HEK293 (cell line): ENCODE data around the gene COPA.

ENCODE experiments used
- BCL11B ChIP-seq: fragments of 450-650 bp; formaldehyde crosslinking; IDR thresholded peaks from 2 replicates; pipeline ENCODE4 v1.5.1; 2016; ENCODE audit warnings: low read depth, missing biosample characterization, missing genetic modification characterization
- EGR2 ChIP-seq: fragments of 450-650 bp; formaldehyde crosslinking; IDR thresholded peaks from 2 replicates; pipeline ENCODE4 v1.5.1; 2016; ENCODE audit warnings: low read depth, missing biosample characterization, missing genetic modification characterization
- ELK4 ChIP-seq: IDR thresholded peaks from 2 replicates; pipeline ENCODE4 v1.6.1; 2011; ENCODE audit warnings: mild to moderate bottlenecking, low read depth, low read length, borderline replicate concordance
- GLI2 ChIP-seq: fragments of 450-650 bp; formaldehyde crosslinking; IDR thresholded peaks from 2 replicates; pipeline ENCODE4; 2017; ENCODE audit warnings: missing biosample characterization, missing genetic modification characterization, low read depth, borderline replicate concordance
- KLF1 ChIP-seq: fragments of 450-650 bp; formaldehyde crosslinking; IDR thresholded peaks from 2 replicates; pipeline ENCODE4 v1.5.1; 2016; ENCODE audit warnings: missing biosample characterization, missing genetic modification characterization
- SP2 ChIP-seq: fragments of 450-650 bp; formaldehyde crosslinking; IDR thresholded peaks from 2 replicates; pipeline ENCODE4 v1.5.1; 2016; ENCODE audit warnings: missing biosample characterization, missing genetic modification characterization
- ZBTB21 ChIP-seq: fragments of 450-650 bp; formaldehyde crosslinking; IDR thresholded peaks from 2 replicates; pipeline ENCODE4 v1.5.1; 2017; ENCODE audit warnings: missing biosample characterization, missing genetic modification characterization
- ZBTB8A ChIP-seq: fragments of 450-650 bp; formaldehyde crosslinking; IDR thresholded peaks from 2 replicates; pipeline ENCODE4 v1.5.1; 2016; ENCODE audit warnings: missing biosample characterization, missing genetic modification characterization
- ZEB2 ChIP-seq: fragments of 450-650 bp; formaldehyde crosslinking; IDR thresholded peaks from 2 replicates; pipeline ENCODE4 v1.5.1; 2016; ENCODE audit warnings: missing biosample characterization, missing genetic modification characterization
- ZNF112 ChIP-seq: fragments of 450-650 bp; formaldehyde crosslinking; IDR thresholded peaks from 2 replicates; pipeline ENCODE4 v1.5.0; 2017; ENCODE audit warnings: missing biosample characterization, missing genetic modification characterization
- ZNF114 ChIP-seq: fragments of 450-650 bp; formaldehyde crosslinking; IDR thresholded peaks from 2 replicates; pipeline ENCODE4 v1.5.0; 2017; ENCODE audit warnings: missing biosample characterization, missing genetic modification characterization
- ZNF140 ChIP-seq: fragments of 450-650 bp; formaldehyde crosslinking; IDR thresholded peaks from 2 replicates; pipeline ENCODE4 v1.5.1; 2016; ENCODE audit warnings: missing biosample characterization, missing genetic modification characterization
- ZNF175 ChIP-seq: fragments of 450-650 bp; formaldehyde crosslinking; IDR thresholded peaks from 2 replicates; pipeline ENCODE4 v1.5.1; 2016; ENCODE audit warnings: missing biosample characterization, missing genetic modification characterization
- ZNF350 ChIP-seq: fragments of 450-650 bp; formaldehyde crosslinking; IDR thresholded peaks from 2 replicates; pipeline ENCODE4 v1.5.0; 2017; ENCODE audit warnings: missing biosample characterization, mild to moderate bottlenecking, missing genetic modification characterization
- ZNF426 ChIP-seq: fragments of 450-650 bp; formaldehyde crosslinking; IDR thresholded peaks from 2 replicates; pipeline ENCODE4 v1.5.1; 2017; ENCODE audit warnings: missing biosample characterization, missing genetic modification characterization, mild to moderate bottlenecking, inconsistent platforms, moderate library complexity
- ZNF513 ChIP-seq: fragments of 450-650 bp; IDR thresholded peaks from 2 replicates; pipeline ENCODE4 v1.5.1; 2018; ENCODE audit warnings: missing biosample characterization, missing genetic modification characterization
- ZNF514 ChIP-seq: fragments of 450-650 bp; formaldehyde crosslinking; IDR thresholded peaks from 2 replicates; pipeline ENCODE4 v1.5.1; 2016; ENCODE audit warnings: missing biosample characterization, missing genetic modification characterization
- ZNF521 ChIP-seq: fragments of 450-650 bp; formaldehyde crosslinking; IDR thresholded peaks from 2 replicates; pipeline ENCODE4 v1.5.1; 2017; ENCODE audit warnings: missing biosample characterization, mild to moderate bottlenecking, missing genetic modification characterization
- ZNF624 ChIP-seq: fragments of 450-650 bp; formaldehyde crosslinking; IDR thresholded peaks from 2 replicates; pipeline ENCODE4 v1.5.1; 2017; ENCODE audit warnings: missing biosample characterization, missing genetic modification characterization
- ZNF658 ChIP-seq: fragments of 450-650 bp; formaldehyde crosslinking; IDR thresholded peaks from 2 replicates; pipeline ENCODE4; 2016; ENCODE audit warnings: missing biosample characterization, missing genetic modification characterization
- ZNF692 ChIP-seq: fragments of 450-650 bp; formaldehyde crosslinking; IDR thresholded peaks from 2 replicates; pipeline ENCODE4 v1.5.1; 2016; ENCODE audit warnings: missing biosample characterization, missing genetic modification characterization
- ZNF785 ChIP-seq: fragments of 450-650 bp; formaldehyde crosslinking; IDR thresholded peaks from 2 replicates; pipeline ENCODE4 v1.5.1; 2016; ENCODE audit warnings: missing biosample characterization, missing genetic modification characterization
- ZSCAN23 ChIP-seq: fragments of 450-650 bp; formaldehyde crosslinking; IDR thresholded peaks from 2 replicates; pipeline ENCODE4 v1.5.1; 2016; ENCODE audit warnings: missing biosample characterization, missing genetic modification characterization
- ZXDB ChIP-seq: fragments of 450-650 bp; formaldehyde crosslinking; IDR thresholded peaks from 2 replicates; pipeline ENCODE4 v1.5.1; 2016; ENCODE audit warnings: missing biosample characterization, missing genetic modification characterization
- TF ChIP-seq, protein P1 (sequence below): fragments of 450-650 bp; formaldehyde crosslinking; conservative IDR thresholded peaks from 2 replicates; pipeline ENCODE4 v1.5.1; 2016; ENCODE audit warnings: low read depth, missing biosample characterization, missing genetic modification characterization
- TF ChIP-seq, protein P2 (sequence below): fragments of 450-650 bp; formaldehyde crosslinking; conservative IDR thresholded peaks from 2 replicates; pipeline ENCODE4 v1.5.1; 2016; ENCODE audit warnings: low read depth, missing biosample characterization, missing genetic modification characterization
- TF ChIP-seq, protein P3 (sequence below): fragments of 450-650 bp; formaldehyde crosslinking; IDR thresholded peaks from 2 replicates; pipeline ENCODE4 v1.5.1; 2016; ENCODE audit warnings: missing biosample characterization, missing genetic modification characterization, low read depth

The COPA gene

DNA sequence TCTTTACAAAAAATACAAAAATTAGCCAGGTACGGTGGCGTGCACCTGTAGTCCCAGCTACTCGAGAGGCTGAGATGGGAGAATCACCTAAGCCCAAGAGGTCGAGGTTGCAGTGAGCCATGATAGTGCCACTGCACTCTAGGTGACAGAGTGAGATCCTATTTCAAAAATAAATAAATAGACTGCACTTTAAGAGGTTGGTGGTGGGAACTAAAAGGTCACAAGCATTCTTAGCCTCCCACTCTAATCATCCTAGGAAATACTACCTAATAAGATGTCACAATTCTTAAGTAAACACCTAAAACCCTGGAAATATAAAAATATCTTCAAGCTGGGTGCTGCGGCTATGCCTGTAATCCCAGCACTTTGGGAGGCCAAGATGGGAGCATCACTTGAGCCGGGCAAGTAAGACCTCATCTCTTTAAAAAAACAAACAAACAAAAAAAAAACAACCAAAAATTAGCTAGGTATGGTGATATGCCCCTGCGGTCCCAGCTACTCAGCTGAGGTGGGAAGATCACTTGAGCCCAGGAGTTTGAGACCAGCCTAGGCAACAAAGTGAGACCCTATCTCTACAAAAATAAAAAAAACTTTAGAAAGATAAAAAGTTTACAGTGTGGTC is 84.8 kb downstream of the COPA start (continued):
- TF ChIP-seq ZNF692 (tag by site-specific recombination) (no peak), ZNF658 (no peak), ZNF175 (tag by site-specific recombination) (no peak), EGR2 (peak; percentile 42; the same call in 1 of the 2 replicates), ZNF112 (tag by site-specific recombination) (no peak), ZBTB21 (tag by site-specific recombination) (no peak), ELK4 (no peak), GLI2 (tag by site-specific recombination) (no peak; the same call in 1 of the 2 replicates), BCL11B (tag by site-specific recombination) (no peak), ZBTB8A (tag by site-specific recombination) (no peak), ZNF426 (tag by site-specific recombination) (no peak), ZNF521 (tag by site-specific recombination) (no peak), SP2 (no peak), ZNF350 (tag by site-specific recombination) (no peak), ZNF513 (no peak), ZNF624 (tag by site-specific recombination) (no peak), ZNF785 (no peak), KLF1 (peak; percentile 33; the same call in 1 of the 2 replicates), ZNF514 (tag by site-specific recombination) (no peak), ZNF140 (tag by site-specific recombination) (no peak), ZNF114 (no peak), ZXDB (peak; percentile 73), ZSCAN23 (tag by site-specific recombination) (0 out of 2 replicates have a peak, but pooled peaks have one; percentile 14), ZEB2 (tag by site-specific recombination) (peak; percentile 65; the same call in 1 of the 2 replicates)
- TF ChIP-seq, protein P1, sequence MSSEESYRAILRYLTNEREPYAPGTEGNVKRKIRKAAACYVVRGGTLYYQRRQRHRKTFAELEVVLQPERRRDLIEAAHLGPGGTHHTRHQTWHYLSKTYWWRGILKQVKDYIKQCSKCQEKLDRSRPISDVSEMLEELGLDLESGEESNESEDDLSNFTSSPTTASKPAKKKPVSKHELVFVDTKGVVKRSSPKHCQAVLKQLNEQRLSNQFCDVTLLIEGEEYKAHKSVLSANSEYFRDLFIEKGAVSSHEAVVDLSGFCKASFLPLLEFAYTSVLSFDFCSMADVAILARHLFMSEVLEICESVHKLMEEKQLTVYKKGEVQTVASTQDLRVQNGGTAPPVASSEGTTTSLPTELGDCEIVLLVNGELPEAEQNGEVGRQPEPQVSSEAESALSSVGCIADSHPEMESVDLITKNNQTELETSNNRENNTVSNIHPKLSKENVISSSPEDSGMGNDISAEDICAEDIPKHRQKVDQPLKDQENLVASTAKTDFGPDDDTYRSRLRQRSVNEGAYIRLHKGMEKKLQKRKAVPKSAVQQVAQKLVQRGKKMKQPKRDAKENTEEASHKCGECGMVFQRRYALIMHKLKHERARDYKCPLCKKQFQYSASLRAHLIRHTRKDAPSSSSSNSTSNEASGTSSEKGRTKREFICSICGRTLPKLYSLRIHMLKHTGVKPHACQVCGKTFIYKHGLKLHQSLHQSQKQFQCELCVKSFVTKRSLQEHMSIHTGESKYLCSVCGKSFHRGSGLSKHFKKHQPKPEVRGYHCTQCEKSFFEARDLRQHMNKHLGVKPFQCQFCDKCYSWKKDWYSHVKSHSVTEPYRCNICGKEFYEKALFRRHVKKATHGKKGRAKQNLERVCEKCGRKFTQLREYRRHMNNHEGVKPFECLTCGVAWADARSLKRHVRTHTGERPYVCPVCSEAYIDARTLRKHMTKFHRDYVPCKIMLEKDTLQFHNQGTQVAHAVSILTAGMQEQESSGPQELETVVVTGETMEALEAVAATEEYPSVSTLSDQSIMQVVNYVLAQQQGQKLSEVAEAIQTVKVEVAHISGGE (tag by site-specific recombination), result no peak
- TF ChIP-seq, protein P2, sequence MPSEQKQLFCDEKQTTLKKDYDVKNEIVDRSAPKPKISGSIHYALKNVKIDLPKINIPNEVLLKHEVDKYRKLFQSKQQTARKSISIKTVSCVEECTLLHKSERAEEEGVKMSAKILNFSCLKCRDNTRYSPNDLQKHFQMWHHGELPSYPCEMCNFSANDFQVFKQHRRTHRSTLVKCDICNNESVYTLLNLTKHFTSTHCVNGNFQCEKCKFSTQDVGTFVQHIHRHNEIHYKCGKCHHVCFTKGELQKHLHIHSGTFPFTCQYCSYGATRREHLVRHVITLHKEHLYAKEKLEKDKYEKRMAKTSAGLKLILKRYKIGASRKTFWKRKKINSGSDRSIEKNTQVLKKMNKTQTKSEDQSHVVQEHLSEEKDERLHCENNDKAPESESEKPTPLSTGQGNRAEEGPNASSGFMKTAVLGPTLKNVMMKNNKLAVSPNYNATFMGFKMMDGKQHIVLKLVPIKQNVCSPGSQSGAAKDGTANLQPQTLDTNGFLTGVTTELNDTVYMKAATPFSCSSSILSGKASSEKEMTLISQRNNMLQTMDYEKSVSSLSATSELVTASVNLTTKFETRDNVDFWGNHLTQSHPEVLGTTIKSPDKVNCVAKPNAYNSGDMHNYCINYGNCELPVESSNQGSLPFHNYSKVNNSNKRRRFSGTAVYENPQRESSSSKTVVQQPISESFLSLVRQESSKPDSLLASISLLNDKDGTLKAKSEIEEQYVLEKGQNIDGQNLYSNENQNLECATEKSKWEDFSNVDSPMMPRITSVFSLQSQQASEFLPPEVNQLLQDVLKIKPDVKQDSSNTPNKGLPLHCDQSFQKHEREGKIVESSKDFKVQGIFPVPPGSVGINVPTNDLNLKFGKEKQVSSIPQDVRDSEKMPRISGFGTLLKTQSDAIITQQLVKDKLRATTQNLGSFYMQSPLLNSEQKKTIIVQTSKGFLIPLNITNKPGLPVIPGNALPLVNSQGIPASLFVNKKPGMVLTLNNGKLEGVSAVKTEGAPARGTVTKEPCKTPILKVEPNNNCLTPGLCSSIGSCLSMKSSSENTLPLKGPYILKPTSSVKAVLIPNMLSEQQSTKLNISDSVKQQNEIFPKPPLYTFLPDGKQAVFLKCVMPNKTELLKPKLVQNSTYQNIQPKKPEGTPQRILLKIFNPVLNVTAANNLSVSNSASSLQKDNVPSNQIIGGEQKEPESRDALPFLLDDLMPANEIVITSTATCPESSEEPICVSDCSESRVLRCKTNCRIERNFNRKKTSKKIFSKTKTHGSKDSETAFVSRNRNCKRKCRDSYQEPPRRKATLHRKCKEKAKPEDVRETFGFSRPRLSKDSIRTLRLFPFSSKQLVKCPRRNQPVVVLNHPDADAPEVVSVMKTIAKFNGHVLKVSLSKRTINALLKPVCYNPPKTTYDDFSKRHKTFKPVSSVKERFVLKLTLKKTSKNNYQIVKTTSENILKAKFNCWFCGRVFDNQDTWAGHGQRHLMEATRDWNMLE, result no peak
- TF ChIP-seq, protein P3, sequence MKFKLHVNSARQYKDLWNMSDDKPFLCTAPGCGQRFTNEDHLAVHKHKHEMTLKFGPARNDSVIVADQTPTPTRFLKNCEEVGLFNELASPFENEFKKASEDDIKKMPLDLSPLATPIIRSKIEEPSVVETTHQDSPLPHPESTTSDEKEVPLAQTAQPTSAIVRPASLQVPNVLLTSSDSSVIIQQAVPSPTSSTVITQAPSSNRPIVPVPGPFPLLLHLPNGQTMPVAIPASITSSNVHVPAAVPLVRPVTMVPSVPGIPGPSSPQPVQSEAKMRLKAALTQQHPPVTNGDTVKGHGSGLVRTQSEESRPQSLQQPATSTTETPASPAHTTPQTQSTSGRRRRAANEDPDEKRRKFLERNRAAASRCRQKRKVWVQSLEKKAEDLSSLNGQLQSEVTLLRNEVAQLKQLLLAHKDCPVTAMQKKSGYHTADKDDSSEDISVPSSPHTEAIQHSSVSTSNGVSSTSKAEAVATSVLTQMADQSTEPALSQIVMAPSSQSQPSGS (tag by site-specific recombination), result no peak
